NCI-H2107 treated with DMSO at 0.1 percent for 48 hours (cell line): ENCODE data around the gene ZNF837.
"Not testable (repeated sequence)": the region's sequence is repeated elsewhere in the genome, so short reads cannot be mapped to it uniquely, and the experiment has no call there.

Source experiments
- DNase-seq: peaks from one replicate; lab custom pipeline; 2025; ENCODE audit not compliant: unreplicated experiment; lab: John Stamatoyannopoulos, UW

ZNF837 gene

DNA sequence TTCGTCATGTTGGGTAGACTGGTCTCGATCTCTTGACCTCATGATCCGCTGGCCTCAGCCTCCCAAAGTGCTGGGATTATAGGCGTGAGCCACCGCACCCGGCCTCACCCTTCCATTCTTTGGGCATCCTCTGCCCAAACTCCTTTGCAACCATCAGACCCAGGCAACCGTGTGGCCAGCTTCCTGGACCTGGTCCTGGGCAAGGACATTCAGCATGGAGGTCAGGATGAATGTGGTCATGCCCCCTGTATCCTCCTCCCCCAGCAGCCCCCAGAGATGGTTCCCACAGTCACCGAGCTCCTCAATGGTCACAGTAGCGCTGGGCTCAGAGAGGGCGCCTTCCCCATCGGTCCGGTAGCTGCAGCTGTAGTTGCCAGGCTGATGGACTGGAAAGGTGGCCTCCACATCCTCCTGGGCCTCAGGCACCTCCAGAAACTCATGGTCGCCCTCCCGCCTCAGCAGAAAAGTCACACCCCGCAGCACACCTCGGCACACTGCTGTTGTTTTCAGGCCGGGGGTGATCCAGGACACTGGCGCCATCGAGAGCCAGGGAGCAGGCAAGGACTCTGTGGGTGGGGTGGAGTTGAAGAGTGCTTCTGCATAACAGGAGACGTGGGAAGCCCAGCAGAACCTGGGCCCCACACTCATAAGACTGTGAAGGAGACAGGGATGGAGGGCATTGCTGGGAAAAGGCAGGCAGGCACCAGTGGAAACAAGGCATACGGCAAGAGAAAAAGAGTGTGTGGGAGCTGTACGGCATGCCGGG is 28.7 kb downstream of the ZNF837 start:
- no peak for DNase-seq

DNA sequence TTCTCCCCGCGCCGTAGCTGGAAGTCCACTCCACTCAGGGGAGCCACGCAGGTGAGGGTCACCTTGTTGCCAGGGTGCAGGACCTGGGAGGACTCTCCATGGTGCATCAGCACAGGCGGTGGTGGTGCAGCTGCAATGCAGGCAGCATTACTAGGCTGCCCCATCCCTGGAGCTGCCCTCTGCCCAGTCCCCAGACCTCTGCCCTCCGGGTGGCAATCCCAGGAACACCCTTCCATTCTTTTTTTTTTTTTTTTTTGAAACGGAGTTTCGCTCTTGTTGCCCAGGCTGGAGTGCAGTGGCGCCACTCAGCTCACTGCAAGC is 29.3 kb downstream of the ZNF837 start:
- DNase-seq = no peak

DNA sequence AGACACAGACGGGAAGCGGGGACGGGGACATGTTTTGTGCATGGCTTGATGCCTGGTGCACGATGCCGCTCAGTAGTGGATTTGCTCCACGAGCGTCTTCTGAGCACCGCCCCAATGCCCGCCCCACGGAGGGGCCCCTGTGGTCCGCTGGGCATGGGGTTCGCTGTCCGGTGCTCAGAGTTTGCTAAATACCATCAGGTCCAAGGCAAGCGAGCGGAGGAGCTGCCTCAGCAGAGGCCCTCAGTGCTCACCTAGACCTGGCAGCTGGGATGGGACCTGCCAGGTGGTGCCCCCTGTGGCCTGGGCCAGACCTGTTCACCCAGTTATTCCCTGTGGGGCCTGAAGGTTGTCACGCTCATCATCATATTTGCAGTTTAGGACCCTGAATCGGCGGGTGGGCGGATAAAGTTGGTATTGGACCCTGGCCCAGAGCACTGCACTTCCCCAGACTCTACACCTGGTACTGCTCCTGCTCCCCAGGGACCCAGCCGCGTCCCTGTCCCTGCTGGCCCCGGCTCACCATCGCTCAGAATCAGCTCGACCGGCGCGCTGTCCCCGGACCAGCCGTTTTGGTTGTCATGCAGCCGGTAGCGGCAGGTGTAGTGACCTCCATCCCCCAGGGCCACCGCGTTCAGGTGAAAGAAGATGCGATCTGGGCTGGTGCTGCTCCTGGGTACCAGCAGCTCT is 29.8 kb downstream of the ZNF837 start:
- no peak for DNase-seq

DNA sequence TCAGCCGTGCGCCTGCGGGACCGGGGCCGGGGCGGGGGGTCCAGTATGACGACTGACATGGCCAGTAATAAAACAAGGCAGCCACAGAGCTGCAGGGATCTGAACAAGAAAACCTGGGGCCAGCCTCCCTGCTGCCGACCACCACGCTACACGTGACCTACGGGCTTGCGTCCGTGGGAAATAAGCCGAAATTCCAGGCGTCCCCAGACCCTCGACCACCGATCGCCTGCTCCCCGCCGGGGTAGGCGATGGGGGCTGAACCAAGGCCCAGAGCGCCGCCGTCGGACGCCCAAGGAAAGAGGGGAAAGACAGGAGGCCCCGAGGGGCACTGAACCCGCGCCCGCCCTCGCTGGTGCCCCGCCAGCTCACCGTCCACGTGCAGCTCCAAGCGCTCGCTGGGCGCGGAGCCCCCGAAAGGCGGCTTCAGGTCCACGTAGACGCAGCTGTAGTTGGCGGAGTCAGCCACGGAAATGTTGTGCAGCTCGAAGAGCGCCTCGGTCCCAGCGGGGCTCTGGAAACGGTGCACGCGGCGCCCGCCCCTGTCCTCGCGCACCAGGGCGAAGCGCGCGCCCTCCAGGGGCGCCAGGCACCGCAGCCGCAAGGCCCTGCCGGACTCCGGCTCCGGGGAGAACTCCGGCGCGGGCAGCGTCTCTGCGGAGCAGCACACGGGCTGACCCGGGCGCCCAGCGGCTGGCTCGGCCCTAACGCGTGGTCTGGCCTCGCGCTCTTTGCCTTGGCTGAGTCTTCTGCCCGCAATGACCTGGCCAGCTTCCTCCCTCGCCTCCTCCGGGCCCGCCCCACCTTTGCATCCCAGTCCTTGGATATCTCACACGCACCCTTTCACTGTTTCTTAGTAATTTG is 30.6 kb downstream of the ZNF837 start:
- no peak for DNase-seq

DNA sequence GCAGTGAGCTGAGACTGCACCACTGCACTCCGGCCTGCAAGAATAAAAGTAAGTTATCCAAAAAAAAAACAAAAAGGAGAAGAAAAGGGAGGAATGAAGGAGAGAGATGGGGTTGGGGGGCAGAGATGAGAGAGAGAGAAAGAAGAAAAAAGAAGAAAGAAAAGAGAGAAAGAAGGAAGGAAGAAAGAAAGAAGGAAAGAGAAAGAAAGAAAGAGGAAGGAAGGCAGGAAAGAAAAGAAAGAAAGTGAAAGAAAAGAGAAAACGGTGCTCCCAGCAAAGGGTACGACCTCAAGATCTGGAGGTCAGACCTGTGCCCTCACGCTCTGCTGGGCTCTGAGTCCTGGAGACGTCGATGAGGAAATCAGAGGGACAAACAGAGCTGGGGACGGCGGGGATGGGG is 31.2 kb downstream of the ZNF837 start:
- DNase-seq = no peak

DNA sequence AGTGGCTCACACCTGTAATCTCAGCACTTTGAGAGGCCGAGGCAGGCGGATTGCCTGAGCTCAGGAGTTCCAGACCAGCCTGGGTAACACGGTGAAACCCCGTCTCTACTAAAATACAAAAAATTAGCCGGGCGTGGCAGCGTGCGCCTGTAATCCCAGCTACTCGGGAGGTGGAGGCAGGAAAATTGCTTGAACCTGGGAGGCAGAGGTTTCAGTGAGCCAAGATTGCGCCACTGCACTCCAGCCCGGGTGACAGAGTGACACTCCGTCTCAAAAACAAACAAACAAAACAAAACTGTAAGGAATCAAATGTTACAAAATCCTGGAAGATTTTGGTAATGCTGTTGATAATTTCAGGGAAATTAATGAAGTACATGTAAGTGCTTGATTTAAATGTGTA is 32.8 kb downstream of the ZNF837 start:
- DNase-seq = not testable (repeated sequence)

DNA sequence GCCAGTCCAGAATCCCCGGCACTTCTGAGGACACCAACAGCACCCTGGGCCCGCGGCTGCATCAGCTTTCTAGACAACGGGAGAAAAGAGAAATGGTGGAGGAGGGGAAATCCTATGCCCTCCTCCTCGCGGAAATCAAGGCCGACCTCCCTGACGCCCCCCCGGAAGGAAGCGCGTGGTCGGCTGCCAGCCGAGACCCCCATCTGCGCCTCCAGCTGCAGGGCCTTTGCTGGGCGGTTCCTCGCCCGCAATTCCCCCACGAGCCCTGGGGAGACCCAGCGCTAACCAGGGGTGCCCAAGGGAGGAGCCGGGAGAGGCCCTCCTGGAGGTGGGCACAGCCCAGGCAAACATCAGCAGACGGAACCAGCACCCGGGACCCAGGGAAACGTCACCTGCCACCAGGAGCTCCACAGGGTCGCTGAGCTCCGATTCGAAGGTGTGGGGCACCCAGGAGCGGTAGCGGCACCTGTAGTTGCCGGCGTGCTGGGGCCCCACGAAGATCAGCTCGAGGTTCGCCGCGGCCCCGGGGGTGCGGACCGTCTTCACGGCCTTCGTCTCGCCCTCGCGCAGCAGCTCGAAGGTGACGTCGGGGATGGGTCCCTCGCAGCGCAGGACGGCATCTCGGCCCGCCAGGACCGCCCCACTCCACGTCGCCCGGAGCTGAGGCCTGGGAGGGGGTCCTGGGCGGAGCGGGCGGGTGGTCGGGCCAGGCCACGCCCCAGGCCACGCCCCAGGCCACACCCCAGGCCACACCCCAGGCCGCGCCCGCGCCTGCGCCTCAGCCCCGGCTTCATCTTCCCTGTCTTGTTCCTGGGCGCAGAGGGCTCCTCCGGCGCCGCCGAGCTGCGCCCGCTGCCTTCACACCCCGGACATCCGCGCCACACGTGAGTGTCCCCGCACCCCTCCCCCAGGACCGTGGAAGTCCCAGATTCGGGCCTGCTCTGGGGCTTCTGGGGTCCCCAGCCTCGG is 33.6 kb downstream of the ZNF837 start:
- DNase-seq = peak; percentile 40

DNA sequence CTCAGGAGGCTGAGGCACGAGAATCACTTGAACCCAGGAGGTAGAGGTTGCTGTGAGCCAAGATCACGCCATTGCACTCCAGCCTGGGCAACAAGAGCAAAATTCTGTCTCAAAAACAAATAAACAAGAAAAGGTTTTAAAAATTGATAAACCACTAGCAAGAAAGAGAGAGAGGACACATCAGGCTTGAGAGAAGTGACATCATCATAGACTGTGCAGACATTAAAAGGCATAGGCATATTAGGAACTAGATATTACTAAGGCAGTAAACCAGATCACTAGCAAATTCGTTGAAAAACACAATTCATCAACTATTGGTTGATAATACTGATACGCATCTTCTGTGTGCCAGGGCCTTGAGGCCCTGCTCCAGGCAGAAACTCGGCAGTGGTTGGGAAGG is 35.3 kb downstream of the ZNF837 start:
- DNase-seq = no peak

DNA sequence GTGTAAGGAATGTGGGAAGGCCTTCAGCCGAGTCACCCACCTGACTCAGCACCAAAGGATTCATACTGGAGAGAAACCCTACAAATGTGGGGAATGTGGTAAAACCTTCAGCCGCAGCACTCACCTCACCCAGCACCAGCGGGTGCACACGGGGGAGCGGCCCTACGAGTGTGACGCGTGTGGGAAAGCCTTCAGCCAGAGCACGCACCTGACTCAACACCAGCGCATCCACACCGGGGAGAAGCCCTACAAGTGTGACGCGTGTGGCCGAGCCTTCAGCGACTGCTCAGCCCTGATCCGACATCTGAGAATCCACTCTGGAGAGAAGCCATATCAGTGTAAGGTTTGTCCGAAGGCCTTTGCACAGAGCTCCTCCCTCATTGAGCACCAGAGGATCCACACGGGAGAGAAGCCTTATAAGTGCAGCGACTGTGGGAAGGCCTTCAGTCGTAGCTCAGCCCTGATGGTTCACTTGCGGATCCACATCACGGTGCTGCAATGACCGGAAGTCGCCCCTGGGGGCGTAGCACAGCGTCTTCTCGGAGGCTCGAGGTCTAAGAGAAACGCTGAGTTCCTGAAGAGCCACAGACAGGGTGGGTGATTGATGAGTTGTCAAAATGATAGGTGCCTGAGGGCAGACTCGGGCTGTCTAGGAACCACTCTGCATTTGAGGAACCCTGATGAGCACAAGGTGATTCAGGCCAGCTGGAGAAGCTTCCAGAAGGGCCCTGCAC is 41.8 kb downstream of the ZNF837 start:
- DNase-seq = no peak

DNA sequence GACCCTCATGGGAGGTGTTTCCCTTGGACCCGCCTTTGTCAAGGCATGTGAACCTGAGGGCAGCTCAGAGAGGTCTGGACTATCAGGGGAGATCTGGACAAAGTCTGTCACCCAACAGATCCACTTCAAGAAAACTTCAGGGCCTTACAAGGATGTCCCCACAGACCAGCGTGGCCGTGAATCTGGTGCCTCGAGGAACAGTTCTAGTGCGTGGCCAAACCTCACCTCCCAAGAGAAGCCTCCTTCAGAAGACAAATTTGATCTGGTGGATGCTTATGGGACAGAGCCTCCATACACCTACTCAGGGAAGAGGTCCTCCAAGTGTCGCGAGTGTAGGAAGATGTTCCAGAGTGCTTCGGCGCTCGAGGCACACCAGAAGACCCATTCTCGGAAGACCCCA is 42.5 kb downstream of the ZNF837 start:
- DNase-seq = no peak

DNA sequence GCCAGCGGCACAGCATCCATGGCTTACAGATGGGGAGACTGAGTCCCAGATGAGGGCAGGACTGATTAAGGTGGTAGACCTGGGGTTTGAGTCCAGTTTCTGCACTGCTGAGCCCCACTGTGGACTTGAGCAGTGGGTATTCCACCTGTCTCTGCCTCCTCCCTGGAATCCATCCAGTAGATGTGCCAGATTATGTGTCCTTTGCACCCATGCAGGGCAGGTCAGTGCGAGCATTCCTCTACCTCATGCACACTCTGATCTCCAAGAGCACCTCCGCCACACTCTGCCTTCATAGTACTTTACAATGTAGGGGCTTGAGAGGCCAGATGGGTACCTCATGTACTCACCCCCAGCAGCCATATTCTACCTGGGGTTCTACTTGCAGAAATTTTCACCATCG is 44.0 kb downstream of the ZNF837 start:
- no peak for DNase-seq

DNA sequence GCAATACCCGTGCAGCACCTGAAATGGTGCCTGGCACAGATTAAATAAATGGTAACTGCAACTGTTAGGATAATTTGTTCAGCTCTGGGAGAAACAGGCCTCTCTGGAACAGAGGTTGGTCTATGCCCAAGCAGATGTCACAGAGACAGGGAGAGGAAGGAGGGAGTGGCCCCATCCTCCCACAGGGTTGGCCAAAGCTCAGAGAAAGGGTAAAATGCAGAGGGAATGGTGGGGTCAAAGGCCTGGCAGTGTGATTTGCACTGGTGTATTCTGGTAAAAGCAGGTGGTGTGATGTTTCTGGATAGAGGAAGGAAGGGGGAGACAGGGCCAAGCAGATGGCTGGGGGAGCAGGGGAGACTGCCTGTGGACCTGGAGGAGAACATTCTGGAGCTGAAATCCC is 44.6 kb downstream of the ZNF837 start:
- no peak for DNase-seq

DNA sequence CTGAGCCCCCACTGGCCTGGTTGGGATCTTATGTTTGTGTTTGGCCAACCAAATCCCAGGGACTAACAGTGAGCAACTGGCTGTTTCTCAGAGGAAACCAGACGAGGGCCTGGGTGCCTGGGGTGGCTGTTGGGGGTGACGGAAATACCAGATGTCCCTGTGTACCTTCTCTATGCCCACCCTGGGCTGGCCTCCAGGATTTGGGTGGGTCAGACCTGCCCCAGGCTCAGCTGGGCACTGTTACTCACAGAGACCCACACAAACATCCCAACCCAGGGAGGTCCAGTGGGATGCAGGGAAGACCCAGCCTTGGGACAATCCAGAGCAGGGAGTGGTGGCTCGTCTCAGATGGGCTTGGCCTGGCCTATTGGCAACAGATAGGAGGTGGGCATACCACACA is 45.2 kb downstream of the ZNF837 start:
- DNase-seq = no peak

DNA sequence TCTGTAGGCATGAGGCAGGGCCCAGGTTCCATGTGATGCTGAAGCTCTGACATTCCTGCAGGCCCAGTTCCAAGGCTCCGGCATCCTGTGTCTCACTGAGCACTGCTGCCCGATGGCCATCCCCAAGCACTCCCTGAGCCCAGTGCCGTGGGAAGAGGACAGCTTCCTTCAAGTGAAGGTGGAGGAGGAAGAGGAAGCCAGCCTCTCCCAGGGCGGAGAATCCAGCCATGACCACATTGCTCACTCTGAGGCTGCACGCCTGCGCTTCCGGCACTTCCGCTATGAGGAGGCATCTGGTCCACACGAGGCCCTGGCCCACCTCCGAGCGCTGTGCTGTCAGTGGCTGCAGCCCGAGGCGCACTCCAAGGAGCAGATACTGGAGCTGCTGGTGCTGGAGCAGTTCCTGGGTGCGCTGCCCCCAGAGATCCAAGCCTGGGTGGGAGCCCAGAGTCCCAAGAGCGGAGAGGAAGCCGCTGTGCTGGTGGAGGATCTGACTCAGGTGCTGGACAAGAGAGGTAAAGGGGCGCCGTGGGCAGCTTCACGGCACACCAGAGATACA is 46.1 kb downstream of the ZNF837 start:
- no peak for DNase-seq

DNA sequence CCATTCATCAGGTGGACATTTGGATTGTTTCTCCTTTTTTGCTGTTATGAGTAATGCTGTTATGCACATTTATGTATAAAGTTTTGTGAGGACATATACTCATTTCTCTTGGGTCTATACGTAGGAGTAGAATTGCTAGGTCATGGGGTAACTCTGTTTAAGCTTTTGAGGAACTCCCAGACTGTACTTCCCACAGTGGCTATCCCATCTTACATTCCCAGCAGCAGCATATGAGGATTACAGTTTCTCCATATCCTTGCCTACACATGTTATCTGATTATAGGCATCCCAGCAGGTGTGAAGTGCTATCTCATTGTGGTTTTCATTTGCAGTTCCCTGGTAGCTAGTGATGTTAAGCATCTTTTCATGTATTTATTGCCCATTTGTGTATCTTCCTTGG is 48.1 kb downstream of the ZNF837 start:
- DNase-seq = no peak

DNA sequence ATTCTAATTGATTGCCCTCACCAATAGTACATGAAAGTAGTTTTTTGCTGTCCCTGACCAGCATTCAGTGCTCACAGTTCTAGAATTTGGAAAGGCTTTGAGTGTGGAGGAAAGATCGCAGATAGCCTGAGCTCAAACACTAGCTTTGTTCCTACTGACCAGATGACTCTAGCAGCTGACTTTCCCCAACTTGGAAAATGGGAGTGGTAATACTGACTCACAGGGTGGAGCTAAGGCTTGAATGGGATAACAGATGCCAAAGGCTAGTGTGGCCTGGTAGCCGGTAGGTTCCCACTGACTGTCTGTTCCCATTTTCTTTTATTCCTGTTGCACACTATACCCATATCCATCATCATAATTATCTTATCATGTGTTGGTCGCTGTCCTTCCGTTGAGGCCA is 50.4 kb downstream of the ZNF837 start:
- DNase-seq = no peak

DNA sequence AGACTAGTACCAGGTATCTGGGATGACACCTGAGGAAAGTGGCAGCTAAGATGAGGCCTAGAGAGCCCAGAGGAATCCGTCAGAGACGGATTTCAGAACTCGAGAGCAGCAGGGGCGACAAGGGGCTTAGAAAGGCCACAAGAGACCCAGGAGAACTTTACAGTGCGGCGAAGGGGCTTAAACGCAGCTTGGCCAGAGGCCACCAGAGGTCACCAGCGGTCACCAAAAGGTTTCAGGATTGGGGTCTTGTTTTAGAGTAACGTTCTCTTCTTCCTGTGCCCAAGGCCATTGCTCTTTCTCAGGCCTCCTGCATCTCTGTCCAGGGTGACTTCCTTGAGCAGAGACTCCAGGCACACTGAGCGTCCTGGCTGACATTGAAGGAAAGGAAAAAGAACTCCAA is 51.8 kb downstream of the ZNF837 start:
- DNase-seq = peak; percentile 6

DNA sequence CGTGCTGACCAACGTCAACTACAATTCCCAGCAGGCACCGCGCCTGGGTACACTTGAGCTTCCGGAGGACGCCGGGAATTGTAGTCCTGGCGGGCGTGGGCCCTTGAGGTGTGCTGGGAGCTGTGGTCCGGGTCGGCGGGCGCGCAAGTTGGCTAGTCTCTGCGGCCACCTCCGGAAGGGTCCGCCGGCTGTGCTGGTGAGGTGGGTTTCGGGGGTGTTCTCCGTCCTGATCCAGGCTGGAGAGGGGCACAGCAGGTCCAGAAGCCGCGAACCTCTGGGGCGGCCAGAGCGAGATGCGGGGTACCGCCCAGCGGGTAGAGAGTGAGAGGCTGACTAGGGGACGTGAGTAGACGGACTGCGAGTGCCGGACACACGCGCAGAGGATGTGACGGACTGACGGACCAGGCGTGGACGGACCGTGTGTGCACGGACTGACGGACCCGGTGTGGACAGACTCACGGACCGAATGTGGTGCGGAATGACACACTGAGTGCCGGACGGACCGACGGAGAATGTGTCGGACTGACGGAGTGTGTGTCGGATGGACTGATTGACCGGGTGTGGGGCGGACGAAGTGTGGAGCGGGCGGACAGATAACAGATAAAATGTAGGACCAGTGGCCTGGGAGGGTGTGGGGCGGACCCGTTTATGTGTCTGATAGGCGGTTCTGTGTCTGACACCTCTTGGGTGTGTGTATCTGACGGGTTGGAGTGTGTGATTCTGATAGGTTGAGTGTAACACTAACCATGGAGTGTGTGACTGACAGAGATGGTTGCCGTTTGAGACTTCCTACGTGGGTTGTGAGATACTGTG is 53.7 kb downstream of the ZNF837 start, which contains the start of gene ZSCAN22:
Gene ZSCAN22, plus strand, starts transcription at position 81 of the 813 bp plus-strand sequence. CDS start 7,809 bp downstream, outside the sequence.
- peak; percentile 93 for DNase-seq

DNA sequence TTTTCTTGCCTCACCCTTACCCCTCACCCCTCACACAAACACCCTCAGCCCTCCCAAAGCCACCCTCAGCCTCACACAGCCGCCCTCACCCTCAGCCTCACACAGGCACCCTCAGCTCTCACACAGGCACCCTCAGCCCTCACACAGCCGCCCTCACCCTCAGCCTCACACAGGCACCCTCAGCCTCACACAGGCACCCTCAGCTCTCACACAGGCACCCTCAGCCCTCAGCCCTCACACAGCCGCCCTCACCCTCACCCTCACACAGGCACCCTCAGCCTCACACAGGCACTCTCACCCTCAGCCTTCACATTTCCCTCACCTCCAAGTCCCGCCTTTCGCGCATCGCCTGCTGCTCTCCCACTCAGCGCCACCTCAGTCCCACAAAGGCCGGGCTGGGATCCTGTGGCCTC is 54.3 kb downstream of the ZNF837 start:
- no peak for DNase-seq
